Skeletal muscle satellite cell (primary cell): ENCODE measurements around the gene NDUFAF5. TPM values are rescaled to one million over a fixed set of nuclear protein-coding genes. Genes with fewer than 3 reads are reported as not detected.
"Not testable (repeated sequence)": the region's sequence is repeated elsewhere in the genome, so short reads cannot be mapped to it uniquely, and the experiment has no call there.

Source experiments
- H3K27me3 ChIP-seq: 2 replicates; pipeline ENCODE4 v1.7.0; 2013; ENCODE audit warnings: low read length; ENCODE audit not compliant: control insufficient read depth, insufficient read depth
- H3K36me3 ChIP-seq: 2 replicates; pipeline ENCODE4 v1.7.0; 2013; ENCODE audit warnings: mild to moderate bottlenecking, control low read depth, low read length; ENCODE audit not compliant: insufficient read depth
- H3K4me1 ChIP-seq: 2 replicates; pipeline ENCODE4 v1.7.0; 2013; ENCODE audit warnings: low read length; ENCODE audit not compliant: control insufficient read depth, insufficient read depth
- H3K4me2 ChIP-seq: 2 replicates; pipeline ENCODE4 v1.7.0; 2013; ENCODE audit warnings: mild to moderate bottlenecking, low read length
- H3K4me3 ChIP-seq: 2 replicates; pipeline ENCODE4 v1.7.0; 2013; ENCODE audit warnings: low read length
- H3K9ac ChIP-seq: 2 replicates; pipeline ENCODE4 v1.7.0; 2013; ENCODE audit warnings: mild to moderate bottlenecking, low read depth, low read length, moderate library complexity
- H3K9me3 ChIP-seq: replicated peaks from 2 replicates; pipeline ENCODE4 v1.7.0; 2013; ENCODE audit warnings: mild to moderate bottlenecking, control low read depth, low read length
- total RNA-seq: library from RNA; depleted of rRNA; stranded (reverse); fragments of >200 nt; gene quantifications from 2 replicates; pipeline ENCODE4 v1.2.3, GENCODE V29; 2012; rRNA removed

The NDUFAF5 gene, protein sequence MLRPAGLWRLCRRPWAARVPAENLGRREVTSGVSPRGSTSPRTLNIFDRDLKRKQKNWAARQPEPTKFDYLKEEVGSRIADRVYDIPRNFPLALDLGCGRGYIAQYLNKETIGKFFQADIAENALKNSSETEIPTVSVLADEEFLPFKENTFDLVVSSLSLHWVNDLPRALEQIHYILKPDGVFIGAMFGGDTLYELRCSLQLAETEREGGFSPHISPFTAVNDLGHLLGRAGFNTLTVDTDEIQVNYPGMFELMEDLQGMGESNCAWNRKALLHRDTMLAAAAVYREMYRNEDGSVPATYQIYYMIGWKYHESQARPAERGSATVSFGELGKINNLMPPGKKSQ
- total RNA-seq: 12.7 and 15.5 TPM in 2 replicates

GRCh38 chr20:13784893-13785715, at the start of gene NDUFAF5, which contains the start of gene ESF1:
Gene NDUFAF5, plus strand, starts transcription at chr20:13785028. Its CDS starts 41 bp downstream, at chr20:13785069.
Gene ESF1, minus strand, starts transcription at chr20:13784919. Its CDS starts 1,779 bp downstream, at chr20:13783140.
- H3K4me2 ChIP-seq: peak within 1 kb of the TSS; percentile 92
- peaks cover 23% of the 10 kb centered on the region for H3K4me1 ChIP-seq
- no peaks in the 10 kb centered on the region for H3K27me3 ChIP-seq
- no peaks in the 10 kb centered on the region for H3K9me3 ChIP-seq
- peak within 1 kb of the TSS; percentile 98 for H3K4me3 ChIP-seq
- H3K36me3 ChIP-seq: peaks cover 21% of the 10 kb centered on the region
- H3K9ac ChIP-seq: peak within 1 kb of the TSS; percentile 94

DNA sequence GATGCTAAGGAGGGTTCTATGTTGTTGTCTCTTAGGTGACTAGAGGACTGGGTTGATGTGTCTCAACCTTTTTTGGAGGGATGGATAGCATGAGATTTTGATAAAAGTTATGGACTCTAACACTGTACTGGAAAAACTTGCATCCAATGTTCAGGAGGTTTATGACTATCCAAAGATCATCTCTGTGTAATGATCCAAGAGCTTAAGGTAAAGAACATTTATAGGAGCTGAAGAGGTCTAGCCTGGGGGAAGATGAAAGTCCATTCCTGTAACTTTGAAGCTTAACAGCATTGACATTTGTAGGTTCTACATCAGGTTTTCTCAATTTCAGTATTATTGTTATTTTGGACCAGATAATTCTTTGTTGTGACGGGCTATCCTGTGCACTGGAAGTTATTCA, 49.0 kb upstream of the NDUFAF5 start:
- Histone ChIP-seq H3K4me2 (no peak overlapping the region), H3K9me3 (no peaks in the 10 kb centered on the region)

GRCh38 chr20:13736436-13737191, 48.2 kb upstream of the NDUFAF5 start:
- peaks cover 15% of the 10 kb centered on the region for H3K4me1 ChIP-seq
- no peak overlapping the region for H3K4me3 ChIP-seq
- peak overlapping the region; percentile 37 for H3K9ac ChIP-seq

More for the DNA sequence above, 49.0 kb upstream of the NDUFAF5 start:
- peaks cover 15% of the 10 kb centered on the region for H3K4me1 ChIP-seq
- no peaks in the 10 kb centered on the region for H3K27me3 ChIP-seq
- peaks cover 23% of the 10 kb centered on the region for H3K36me3 ChIP-seq
- H3K4me3 ChIP-seq: no peak overlapping the region
- no peak overlapping the region for H3K9ac ChIP-seq

GRCh38 chr20:13738187-13738586, 46.6 kb upstream of the NDUFAF5 start:
- not testable (repeated sequence) for H3K9ac ChIP-seq, H3K9me3 ChIP-seq, H3K27me3 ChIP-seq, H3K4me3 ChIP-seq, H3K4me2 ChIP-seq
- H3K36me3 ChIP-seq: peaks cover 19% of the 10 kb centered on the region
- peaks cover 19% of the 10 kb centered on the region for H3K4me1 ChIP-seq

More at GRCh38 chr20:13736436-13737191, 48.2 kb upstream of the NDUFAF5 start:
- Histone ChIP-seq H3K4me2 (peak overlapping the region; percentile 56), H3K36me3 (peaks cover 27% of the 10 kb centered on the region), H3K9me3 (no peaks in the 10 kb centered on the region), H3K27me3 (no peaks in the 10 kb centered on the region)

DNA sequence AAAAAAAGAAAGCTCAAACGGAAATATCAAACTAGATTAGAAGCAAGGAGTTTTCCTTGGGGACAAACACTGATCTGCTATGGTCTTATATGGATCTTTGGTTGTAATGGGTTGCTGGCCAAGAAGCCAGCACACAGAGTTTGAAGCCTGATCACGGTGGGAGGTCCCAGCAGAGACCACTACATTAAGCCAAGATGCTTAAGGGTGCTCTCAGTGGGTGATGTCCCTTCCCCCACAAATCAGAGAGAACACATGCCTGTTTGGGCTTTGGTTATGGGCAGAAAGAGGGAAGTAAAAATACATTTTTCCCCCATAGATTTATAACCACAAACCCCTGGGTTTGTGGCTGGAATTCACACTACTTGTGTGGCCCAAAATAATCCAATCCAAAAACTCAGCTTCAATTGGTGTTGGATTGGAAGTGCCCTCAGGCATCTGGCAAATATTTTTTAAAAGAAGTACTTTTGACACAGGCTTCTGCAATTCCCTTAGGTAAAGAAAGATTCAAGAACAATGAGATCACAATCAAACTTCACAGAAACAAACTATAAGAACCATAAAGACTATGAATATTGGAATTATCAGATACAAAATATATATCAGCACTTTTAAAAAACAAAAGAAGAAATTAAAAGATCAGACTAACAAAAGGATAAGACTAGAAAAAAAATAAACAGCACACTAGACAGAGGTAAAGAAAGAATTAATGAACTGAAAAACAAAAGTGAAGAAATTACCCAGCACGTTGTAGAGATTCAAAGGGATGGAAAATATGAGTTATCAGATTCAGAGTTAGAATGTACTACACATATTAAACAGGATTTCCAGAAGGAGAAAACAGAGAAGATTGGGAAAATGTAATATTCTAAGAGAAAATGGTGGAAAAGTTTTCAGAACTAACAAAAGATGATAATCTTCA, 44.8 kb upstream of the NDUFAF5 start:
- no peak overlapping the region for H3K4me3 ChIP-seq
- no peak overlapping the region for H3K9ac ChIP-seq
- H3K36me3 ChIP-seq: peaks cover 15% of the 10 kb centered on the region
- H3K9me3 ChIP-seq: no peaks in the 10 kb centered on the region
- H3K4me2 ChIP-seq: no peak overlapping the region
- H3K27me3 ChIP-seq: no peaks in the 10 kb centered on the region
- H3K4me1 ChIP-seq: peaks cover 19% of the 10 kb centered on the region

- Histone ChIP-seq H3K4me3 (no peak overlapping the region), H3K27me3 (no peaks in the 10 kb centered on the region), H3K4me2 (no peak overlapping the region), H3K9ac (no peak overlapping the region), H3K9me3 (no peaks in the 10 kb centered on the region), H3K4me1 (peaks cover 11% of the 10 kb centered on the region), H3K36me3 (peaks cover 15% of the 10 kb centered on the region)
Observed at GRCh38 chr20:13741879-13742278, 42.9 kb upstream of the NDUFAF5 start.

DNA sequence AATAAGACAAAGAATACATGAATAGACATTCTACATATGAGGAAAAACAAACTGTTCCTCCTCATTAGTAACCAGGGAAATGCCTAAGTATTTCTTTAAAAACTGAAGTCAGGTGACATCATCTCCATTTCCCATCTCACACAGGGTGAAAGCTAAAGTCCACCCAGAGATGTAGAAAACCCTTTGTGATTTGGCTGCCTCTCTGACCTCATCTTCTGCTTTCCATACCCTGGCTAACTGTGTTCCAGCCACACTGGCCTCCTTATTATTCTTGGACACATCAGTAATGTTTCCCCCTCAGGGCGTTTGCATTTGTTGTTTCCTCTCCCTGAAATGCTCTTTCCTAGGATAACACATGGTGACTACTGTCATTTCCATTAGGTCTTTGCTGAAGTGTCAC, 40.5 kb upstream of the NDUFAF5 start:
- no peak overlapping the region for H3K4me2 ChIP-seq
- no peaks in the 10 kb centered on the region for H3K9me3 ChIP-seq
- peaks cover 4% of the 10 kb centered on the region for H3K4me1 ChIP-seq
- H3K4me3 ChIP-seq: no peak overlapping the region
- no peak overlapping the region for H3K9ac ChIP-seq
- H3K36me3 ChIP-seq: peaks cover 15% of the 10 kb centered on the region
- no peaks in the 10 kb centered on the region for H3K27me3 ChIP-seq

DNA sequence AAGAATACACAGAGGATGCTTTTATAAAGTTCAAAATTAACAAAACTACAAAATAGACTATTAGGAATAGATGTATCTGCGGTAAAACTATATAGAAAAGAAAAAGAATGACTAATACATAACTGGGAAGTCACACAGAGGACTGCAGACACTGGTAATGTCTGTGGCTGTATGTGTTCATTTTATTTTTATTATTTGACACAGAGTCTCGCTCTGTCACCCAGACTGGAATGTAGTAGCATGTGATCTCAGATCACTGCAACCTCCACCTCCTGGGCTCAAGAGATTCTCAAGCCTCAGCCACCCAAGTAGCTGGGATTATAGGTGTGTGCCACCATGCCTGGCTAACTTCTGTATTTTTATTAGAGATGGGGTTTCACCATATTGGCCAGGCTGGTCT, 39.0 kb upstream of the NDUFAF5 start:
- Histone ChIP-seq H3K4me1 (peaks cover 4% of the 10 kb centered on the region), H3K27me3 (no peaks in the 10 kb centered on the region), H3K9ac (no peak overlapping the region), H3K4me3 (no peak overlapping the region), H3K36me3 (peaks cover 12% of the 10 kb centered on the region), H3K9me3 (no peaks in the 10 kb centered on the region), H3K4me2 (no peak overlapping the region)

GRCh38 chr20:13749811-13750210, 35.0 kb upstream of the NDUFAF5 start:
- Histone ChIP-seq H3K27me3 (no peaks in the 10 kb centered on the region), H3K9ac (no peak overlapping the region), H3K9me3 (no peaks in the 10 kb centered on the region), H3K36me3 (peaks cover 5% of the 10 kb centered on the region), H3K4me3 (no peak overlapping the region), H3K4me1 (no peaks in the 10 kb centered on the region), H3K4me2 (no peak overlapping the region)

DNA sequence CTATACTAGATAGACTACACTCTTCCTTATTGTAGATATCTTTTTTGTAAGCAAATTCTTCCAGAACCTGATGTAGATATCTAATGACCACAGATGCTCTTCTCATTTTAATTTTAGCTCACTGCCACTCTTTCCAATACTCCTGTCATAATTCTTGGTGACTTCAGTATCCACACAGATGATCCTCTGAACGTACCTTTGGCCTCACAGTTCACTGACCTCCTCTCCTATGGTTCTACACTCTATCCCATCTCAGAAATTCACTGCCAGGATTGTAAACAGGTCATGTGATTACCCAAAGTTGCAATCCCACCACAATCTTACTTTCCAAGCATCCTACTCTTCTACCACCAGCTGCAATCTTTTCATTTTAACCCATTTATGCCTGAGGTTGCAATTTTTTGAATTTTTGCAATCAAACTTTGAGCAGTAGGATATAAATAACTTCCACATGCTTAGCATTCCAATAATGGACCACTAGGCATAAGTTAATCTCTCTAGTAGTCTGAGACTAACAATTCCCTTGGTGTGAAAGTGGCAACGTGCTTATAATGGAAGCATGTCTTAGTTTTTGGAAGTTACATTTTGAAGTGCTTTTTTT, 31.3 kb upstream of the NDUFAF5 start:
- no peaks in the 10 kb centered on the region for H3K9me3 ChIP-seq
- H3K36me3 ChIP-seq: peaks cover 29% of the 10 kb centered on the region
- no peaks in the 10 kb centered on the region for H3K4me1 ChIP-seq
- H3K9ac ChIP-seq: no peak overlapping the region
- H3K4me3 ChIP-seq: no peak overlapping the region
- no peaks in the 10 kb centered on the region for H3K27me3 ChIP-seq
- H3K4me2 ChIP-seq: no peak overlapping the region
